Measurements from ENCODE around the gene PRM3. TPM values are rescaled to one million over a fixed set of nuclear protein-coding genes. Genes with fewer than 3 reads are reported as not detected.

Gene PRM3
- total and polyA plus RNA-seq, 4 donors: not detected

GRCh38 chr16:11273721-11274324 lies 394 bp upstream of the PRM3 start:
- no peak overlapping the region for H3K9ac ChIP-seq (ENCODE audit: low read depth in 1 of 2, low read length in 2 of 2)
- H3K4me1 ChIP-seq (ENCODE audit: control insufficient read depth in 4 of 4, insufficient read depth in 4 of 4, low read length in 3 of 4): no peaks in the 10 kb centered on the region
- no peak for TF ChIP-seq FOXA1 (IDR thresholded peaks at IDR 0.05)
- no peaks in the 10 kb centered on the region for H3K27me3 ChIP-seq (ENCODE audit: control insufficient read depth in 4 of 4, insufficient read depth in 4 of 4, low read length in 3 of 4)
- no peaks in the 10 kb centered on the region for H3K9me3 ChIP-seq (ENCODE audit: control insufficient read depth in 4 of 4, low read length in 3 of 4)
- no peak overlapping the region for H3K27ac ChIP-seq (ENCODE audit: low read depth in 1 of 2, low read length in 2 of 2)
- H3K36me3 ChIP-seq (ENCODE audit: control insufficient read depth in 4 of 4, insufficient read depth in 3 of 4, low read depth in 1 of 4, low read length in 3 of 4): no peaks in the 10 kb centered on the region
- DNase-seq (ENCODE audit: low spot score): no peak
- WGBS: 86% methylated on average over 3 of the region's 3 CpGs
- no peak overlapping the region for H3K4me3 ChIP-seq (ENCODE audit: low read depth in 1 of 3, low read length in 3 of 3)

GRCh38 chr16:11272484-11272883 lies 945 bp downstream of the PRM3 start:
- DNase-seq (ENCODE audit: low spot score): no peak
- Histone ChIP-seq H3K4me3 (ENCODE audit: low read depth in 1 of 3, low read length in 3 of 3) (no peak overlapping the region), H3K27ac (ENCODE audit: low read depth in 1 of 2, low read length in 2 of 2) (no peak overlapping the region), H3K9me3 (ENCODE audit: control insufficient read depth in 4 of 4, low read length in 3 of 4) (no peaks in the 10 kb centered on the region), H3K27me3 (ENCODE audit: control insufficient read depth in 4 of 4, insufficient read depth in 4 of 4, low read length in 3 of 4) (no peaks in the 10 kb centered on the region), H3K9ac (ENCODE audit: low read depth in 1 of 2, low read length in 2 of 2) (no peak overlapping the region), H3K4me1 (ENCODE audit: control insufficient read depth in 4 of 4, insufficient read depth in 4 of 4, low read length in 3 of 4) (no peaks in the 10 kb centered on the region), H3K36me3 (ENCODE audit: control insufficient read depth in 4 of 4, insufficient read depth in 3 of 4, low read depth in 1 of 4, low read length in 3 of 4) (no peaks in the 10 kb centered on the region)
- TF ChIP-seq ATF3 (IDR thresholded peaks at IDR 0.05) (no peak), SP1 (IDR thresholded peaks at IDR 0.05) (no peak), RXRA (IDR thresholded peaks at IDR 0.05) (no peak), FOXA1 (IDR thresholded peaks at IDR 0.05) (no peak), GABPA (IDR thresholded peaks at IDR 0.05 in 1 of 2, conservative IDR thresholded peaks at IDR 0.05 in 1 of 2) (no peak), HNF4G (IDR thresholded peaks at IDR 0.05) (no peak), REST (IDR thresholded peaks at IDR 0.05) (no peak), JUND (IDR thresholded peaks at IDR 0.05) (no peak), HNF4A (conservative IDR thresholded peaks at IDR 0.05) (no peak), ZBTB33 (IDR thresholded peaks at IDR 0.05) (no peak), CTCF (IDR thresholded peaks at IDR 0.05; ENCODE audit: low read depth, low read length, missing input control) (no peak), MAX (IDR thresholded peaks at IDR 0.05) (no peak), YY1 (IDR thresholded peaks at IDR 0.05) (no peak), NR2F2 (IDR thresholded peaks at IDR 0.05) (no peak)
- WGBS: 88% methylated on average over 6 of the region's 6 CpGs
